IMR-90 (cell line): ENCODE results near the gene RARRES1. TPM values are rescaled to one million over a fixed set of nuclear protein-coding genes. Genes with fewer than 3 reads are reported as not detected.

Experiments used
- ATAC-seq: fragments of 200-7000 bp; cut with Tn5 transposase; 2 replicates; pipeline ENCODE4 v1.9.1; 2020; ENCODE audit warnings: low read depth, mild to moderate bottlenecking, moderate library complexity
- BruUV-seq: library from RNA; stranded (reverse); fragments of 400-500 nt; replicated peaks from 2 replicates; lab custom pipeline; 2021; lab: Mats Ljungman, UMichigan
- CTCF ChIA-PET: fragments of 300-600 bp; formaldehyde crosslinking; extraction: SDS; loops from one replicate; lab custom pipeline; 2021; ENCODE audit warnings: antibody characterized with exemption; lab: Yijun Ruan, JAX
- POLR2A ChIA-PET: fragments of 300-600 bp; sonication (Branson Sonifier 250); formaldehyde crosslinking; loops from one replicate; lab custom pipeline; 2022; ENCODE audit warnings: antibody characterized with exemption; ENCODE audit not compliant: unreplicated experiment; lab: Charles Lee
- DNase-seq: peaks from one replicate; pipeline ENCODE4 v3.0.0; 2013
- H2AFZ ChIP-seq: replicated peaks from 2 replicates; pipeline ENCODE3; 2013; ENCODE audit warnings: low read length, mild to moderate bottlenecking; ENCODE audit not compliant: poor library complexity
- H2AK5ac ChIP-seq: 2 replicates; pipeline ENCODE4 v1.6.1; 2013; ENCODE audit warnings: low read depth, low read length, inconsistent platforms
- H2AK9ac ChIP-seq: replicated peaks from 2 replicates; pipeline ENCODE3; 2013; ENCODE audit warnings: mild to moderate bottlenecking, low read depth, low read length, moderate library complexity; ENCODE audit not compliant: poor library complexity
- H2BK120ac ChIP-seq: 2 replicates; pipeline ENCODE4 v1.6.1; 2013; ENCODE audit warnings: low read depth, low read length, inconsistent platforms
- H2BK15ac ChIP-seq: 3 replicates; pipeline ENCODE4 v1.6.1; 2013; ENCODE audit warnings: low read depth, low read length, inconsistent platforms
- H2BK20ac ChIP-seq: 2 replicates; pipeline ENCODE4 v1.6.1; 2013; ENCODE audit warnings: low read depth, mild to moderate bottlenecking, inconsistent platforms, low read length, moderate library complexity
- H2BK5ac ChIP-seq: 2 replicates; pipeline ENCODE4 v1.6.1; 2013; ENCODE audit warnings: mild to moderate bottlenecking, low read depth, low read length, inconsistent platforms; ENCODE audit not compliant: poor library complexity, severe bottlenecking
- H3K14ac ChIP-seq: replicated peaks from 2 replicates; pipeline ENCODE4 v1.6.1; 2013; ENCODE audit warnings: low read depth, low read length, inconsistent platforms
- H3K18ac ChIP-seq: 2 replicates; pipeline ENCODE4 v1.6.1; 2013; ENCODE audit warnings: low read depth, low read length, control low read depth
- H3K23ac ChIP-seq: 2 replicates; pipeline ENCODE4 v1.6.1; 2013; ENCODE audit warnings: low read depth, low read length, inconsistent platforms
- H3K27ac ChIP-seq: 2 replicates; pipeline ENCODE4 v1.5.1; 2013; ENCODE audit warnings: mild to moderate bottlenecking, control low read depth, low read length; ENCODE audit not compliant: insufficient read depth
- H3K27me3 ChIP-seq: 2 replicates; pipeline ENCODE4 v1.6.1; 2013; ENCODE audit warnings: low read length; ENCODE audit not compliant: control insufficient read depth, insufficient read depth
- H3K36me3 ChIP-seq: 2 replicates; pipeline ENCODE4 v1.6.1; 2013; ENCODE audit warnings: low read length, mixed read lengths; ENCODE audit not compliant: control insufficient read depth, insufficient read depth
- H3K4ac ChIP-seq: 2 replicates; pipeline ENCODE4 v1.6.1; 2013; ENCODE audit warnings: low read depth, low read length, inconsistent platforms
- H3K4me1 ChIP-seq: 2 replicates; pipeline ENCODE4 v1.6.1; 2013; ENCODE audit warnings: low read length, mixed read lengths; ENCODE audit not compliant: control insufficient read depth, insufficient read depth
- H3K4me2 ChIP-seq: 2 replicates; pipeline ENCODE4 v1.6.1; 2013; ENCODE audit warnings: low read depth, mild to moderate bottlenecking, control low read depth, low read length, moderate library complexity
- H3K4me3 ChIP-seq: 2 replicates; pipeline ENCODE4 v1.5.1; 2013; ENCODE audit warnings: low read depth, mild to moderate bottlenecking, control low read depth, low read length, moderate library complexity; ENCODE audit not compliant: insufficient read depth
- H3K56ac ChIP-seq: 2 replicates; pipeline ENCODE4 v1.6.1; 2013; ENCODE audit warnings: low read length, inconsistent platforms; ENCODE audit not compliant: insufficient read depth; ENCODE audit errors: extremely low read depth
- H3K79me1 ChIP-seq, 2 experiments: 2 replicates each; pipeline ENCODE4 v1.6.1; 2013; ENCODE audit warnings: low read length in 2 of 2, inconsistent platforms in 1 of 2, low read depth in 1 of 2
- H3K9ac ChIP-seq: 2 replicates; pipeline ENCODE4 v1.6.1; 2013; ENCODE audit warnings: low read depth, low read length, control low read depth
- H3K9me1 ChIP-seq: 2 replicates; pipeline ENCODE4 v1.6.1; 2013; ENCODE audit warnings: low read length, inconsistent platforms; ENCODE audit not compliant: insufficient read depth
- H3K9me3 ChIP-seq: 2 replicates; pipeline ENCODE4 v1.6.1; 2013; ENCODE audit warnings: low read length; ENCODE audit not compliant: control insufficient read depth, insufficient read depth
- H4K20me1 ChIP-seq: 2 replicates; pipeline ENCODE4 v1.6.1; 2013; ENCODE audit warnings: low read length, inconsistent platforms; ENCODE audit not compliant: insufficient read depth
- H4K5ac ChIP-seq: 2 replicates; pipeline ENCODE4 v1.6.1; 2013; ENCODE audit warnings: mild to moderate bottlenecking, low read depth, low read length, control low read depth
- H4K8ac ChIP-seq, 2 experiments: 2 replicates each; pipeline ENCODE4 v1.6.1; 2013; ENCODE audit warnings: low read depth in 2 of 2, low read length in 2 of 2, control low read depth in 1 of 2, inconsistent platforms in 1 of 2
- H4K91ac ChIP-seq: 2 replicates; pipeline ENCODE4 v1.6.1; 2013; ENCODE audit warnings: low read depth, low read length, inconsistent platforms; ENCODE audit not compliant: insufficient read depth
- CHD1 ChIP-seq: IDR thresholded peaks from 2 replicates; pipeline ENCODE4 v1.6.1; 2012; ENCODE audit warnings: low read depth, low read length, improper control_type of control experiment
- CTCF ChIP-seq: conservative IDR thresholded peaks from 2 replicates; pipeline ENCODE4 v1.5.1; 2012; ENCODE audit warnings: mild to moderate bottlenecking, low read depth, low read length, improper control_type of control experiment
- MAFK ChIP-seq: IDR thresholded peaks from 2 replicates; pipeline ENCODE4 v1.6.1; 2012; ENCODE audit warnings: low read depth, low read length, improper control_type of control experiment
- SMC3 ChIP-seq: fragments of 150-350 bp; IDR thresholded peaks from 2 replicates; pipeline ENCODE4 v1.6.1; 2016; ENCODE audit warnings: low read depth, mild to moderate bottlenecking, antibody characterized with exemption, low read length, moderate library complexity
- WGBS, 2 experiments: methylation state at CpG; one replicate each; pipeline versions ENCODE4 v1.1.5 to v1.1.7; 2013; ENCODE audit warnings: missing lambda C conversion rate in 2 of 2; ENCODE audit not compliant: insufficient read length in 1 of 2; ENCODE audit errors: extremely low coverage in 2 of 2; 5-methylcytosine and 5-hydroxymethylcytosine counted together
- dilution Hi-C: fragments of 300-500 bp; cut with HindIII; formaldehyde crosslinking; loops from one replicate; pipeline ENCODE4 v1.14.3; 2018; ENCODE audit warnings: low sequenced_read_pairs; ENCODE audit not compliant: unreplicated experiment
- in situ Hi-C: fragments of 300-500 bp; cut with MboI; formaldehyde crosslinking; loops from 3 replicates; pipeline ENCODE4 v1.14.3; 2019; ENCODE audit warnings: low sequenced_read_pairs, inconsistent platforms, mixed read lengths
- intact Hi-C: fragments of 100-400 bp; cut with micrococcal nuclease; formaldehyde crosslinking; loops from 2 replicates; pipeline ENCODE4 v1.10.0; 2022
- polyA plus RNA-seq, 3 experiments: library from polyadenylated mRNA; depleted of rRNA; stranded (reverse); fragments of >200 nt; gene quantifications; 2 replicates each; pipeline ENCODE4 v1.2.3, GENCODE V29; 2012; ENCODE audit warnings: low replicate concordance in 1 of 3
- total RNA-seq: library from RNA; depleted of rRNA; stranded (reverse); fragments of >200 nt; gene quantifications from 2 replicates; pipeline ENCODE4 v1.2.3, GENCODE V29; 2012

The RARRES1 gene
- total and polyA plus RNA-seq, 2 of the 4 experiments (the other 2 are of a cell fraction), result 0.90 to 3.0 TPM

GRCh38 chr3:158733656-158734055 is 1.4 kb upstream of the RARRES1 start:
- Histone ChIP-seq H4K8ac (no peak overlapping the region), H3K18ac (no peak overlapping the region), H2BK20ac (no peak overlapping the region), H4K91ac (no peak overlapping the region), H3K4me3 (no peak overlapping the region), H3K4ac (no peak overlapping the region), H2BK15ac (0 out of 3 replicates have a peak overlapping the region, but pooled peaks have one; percentile 11), H4K5ac (no peak overlapping the region), H3K14ac (no peak overlapping the region), H2AK9ac (peak overlapping the region; percentile 45), H2AK5ac (no peak overlapping the region; the same call in none of the 2 replicates), H3K79me1 (peaks cover 0 to 5% of the 10 kb centered on the region in 2 experiments; a peak in 1 of 4 replicates), H3K9me1 (peaks cover 2% of the 10 kb centered on the region), H2AFZ (peak overlapping the region; percentile 27), H4K20me1 (no peaks in the 10 kb centered on the region), H3K56ac (no peak overlapping the region), H3K27me3 (no peaks in the 10 kb centered on the region), H3K36me3 (peaks cover 3% of the 10 kb centered on the region; the same call in 1 of the 2 replicates), H3K4me1 (peaks cover 19% of the 10 kb centered on the region), H2BK120ac (no peak overlapping the region), H3K27ac (no peak overlapping the region), H3K4me2 (no peak overlapping the region), H3K9ac (no peak overlapping the region), H3K23ac (no peak overlapping the region), H2BK5ac (no peak overlapping the region), H3K9me3 (peaks cover 9% of the 10 kb centered on the region)
- CTCF ChIA-PET, result no interaction called here
- dilution Hi-C loops, result no loop called here
- no peak for ATAC-seq
- POLR2A ChIA-PET, result no interaction called here
- intact Hi-C loops, result no loop called here
- in situ Hi-C loops, result no loop called here
- no TSS peak for BruUV-seq
- no CpG with 5 or more reads among the region's 3 CpGs for WGBS, 2 experiments
- TF ChIP-seq CHD1 (no peak), MAFK (no peak), SMC3 (no peak), CTCF (no peak)
- DNase-seq, result no peak
